GM12864 (cell line): ENCODE data around the gene HLCS.

Experiments
- DNase-seq: peaks from one replicate; pipeline ENCODE4 v3.0.0-alpha.2; 2011; ENCODE audit warnings: low read depth
- H3K4me3 ChIP-seq: 2 replicates; pipeline ENCODE4 v1.5.1; 2011; ENCODE audit warnings: mild to moderate bottlenecking, low read depth, low read length, control low read depth
- CTCF ChIP-seq: IDR thresholded peaks from 2 replicates; pipeline ENCODE4 v1.5.1; 2011; ENCODE audit warnings: low read depth, mild to moderate bottlenecking, moderate library complexity, low read length, control low read depth, inconsistent platforms; ENCODE audit errors: missing control alignments

Gene HLCS

GRCh38 chr21:36980280-36981048 lies 14.0 kb upstream of the HLCS start:
- H3K4me3 ChIP-seq, result peak overlapping the region; percentile 43
- no peak for DNase-seq
- TF ChIP-seq CTCF, result no peak

GRCh38 chr21:36976882-36977651 lies 10.6 kb upstream of the HLCS start:
- peak overlapping the region; percentile 13; the same call in 1 of the 2 replicates for H3K4me3 ChIP-seq
- peak; percentile 64 for TF ChIP-seq CTCF
- no peak for DNase-seq

- DNase-seq, result no peak
- H3K4me3 ChIP-seq, result no peak overlapping the region
- TF ChIP-seq CTCF, result no peak
These were observed 9.9 kb upstream of the HLCS start for GRCh38 chr21:36976228-36976861.

- H3K4me3 ChIP-seq, result no peak overlapping the region
- DNase-seq, result no peak
- no peak for TF ChIP-seq CTCF
These were observed 8.4 kb upstream of the HLCS start for GRCh38 chr21:36974851-36975192.

- no peak for DNase-seq
- no peak for TF ChIP-seq CTCF
- H3K4me3 ChIP-seq, result no peak overlapping the region
These were observed 7.7 kb upstream of the HLCS start for GRCh38 chr21:36973986-36974850.

- no peak for TF ChIP-seq CTCF
- DNase-seq, result no peak
- no peak overlapping the region for H3K4me3 ChIP-seq
These were observed 2.5 kb upstream of the HLCS start for GRCh38 chr21:36968976-36969375.
